ENCODE data around the gene KRI1.

GRCh38 chr19:10560154-10560553 is 5.7 kb downstream of the KRI1 start:
- no peak for TF ChIP-seq POLR2A (IDR thresholded peaks at IDR 0.05)
- TF ChIP-seq, protein P1, sequence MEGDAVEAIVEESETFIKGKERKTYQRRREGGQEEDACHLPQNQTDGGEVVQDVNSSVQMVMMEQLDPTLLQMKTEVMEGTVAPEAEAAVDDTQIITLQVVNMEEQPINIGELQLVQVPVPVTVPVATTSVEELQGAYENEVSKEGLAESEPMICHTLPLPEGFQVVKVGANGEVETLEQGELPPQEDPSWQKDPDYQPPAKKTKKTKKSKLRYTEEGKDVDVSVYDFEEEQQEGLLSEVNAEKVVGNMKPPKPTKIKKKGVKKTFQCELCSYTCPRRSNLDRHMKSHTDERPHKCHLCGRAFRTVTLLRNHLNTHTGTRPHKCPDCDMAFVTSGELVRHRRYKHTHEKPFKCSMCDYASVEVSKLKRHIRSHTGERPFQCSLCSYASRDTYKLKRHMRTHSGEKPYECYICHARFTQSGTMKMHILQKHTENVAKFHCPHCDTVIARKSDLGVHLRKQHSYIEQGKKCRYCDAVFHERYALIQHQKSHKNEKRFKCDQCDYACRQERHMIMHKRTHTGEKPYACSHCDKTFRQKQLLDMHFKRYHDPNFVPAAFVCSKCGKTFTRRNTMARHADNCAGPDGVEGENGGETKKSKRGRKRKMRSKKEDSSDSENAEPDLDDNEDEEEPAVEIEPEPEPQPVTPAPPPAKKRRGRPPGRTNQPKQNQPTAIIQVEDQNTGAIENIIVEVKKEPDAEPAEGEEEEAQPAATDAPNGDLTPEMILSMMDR (IDR thresholded peaks at IDR 0.05): no peak

Data from adrenal gland (tissue), 5 donors.